ENCODE measurements around the gene FOXP1. TPM values are rescaled to one million over a fixed set of nuclear protein-coding genes. Genes with fewer than 3 reads are reported as not detected.
A peak's percentile ranks its signal among the peaks of the same experiment; 100 is the strongest.

Gene FOXP1
- total RNA-seq, 1 donor from 2014 or later = 107 TPM

DNA sequence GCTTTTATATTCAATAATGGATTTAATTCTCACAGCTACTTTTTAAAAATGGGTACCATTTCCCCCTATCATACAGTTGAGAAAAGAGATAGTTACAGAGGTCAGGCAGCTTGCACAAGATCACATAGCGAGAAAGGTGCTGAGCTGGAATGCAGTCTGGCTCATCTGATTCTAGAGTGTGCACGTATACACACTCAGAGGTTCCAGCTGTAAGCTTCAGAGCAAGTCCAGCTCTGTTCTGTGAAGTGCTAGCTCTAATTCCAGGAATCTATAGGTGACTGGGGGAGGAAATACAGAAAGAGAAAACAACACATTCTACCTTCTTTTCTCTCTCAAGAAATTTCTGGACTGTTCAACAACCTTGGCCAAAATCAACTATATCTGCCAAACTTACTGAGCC, 318.7 kb downstream of the FOXP1 start:
- Histone ChIP-seq H3K79me2 (ENCODE audit: insufficient read depth, low read length) (peaks cover 45% of the 10 kb centered on the region), H3K9ac (ENCODE audit: low read length) (no peak overlapping the region), H3K9me3 (ENCODE audit: insufficient read depth, low read depth, low read length) (no peaks in the 10 kb centered on the region), H2AFZ (ENCODE audit: low read depth, low read length) (no peak overlapping the region), H3K27ac (ENCODE audit: low read depth, low read length) (no peak overlapping the region), H3K4me3 (ENCODE audit: insufficient read depth, low read depth, low read length) (no peak overlapping the region), H3K4me1 (ENCODE audit: insufficient read depth, low read length) (peaks cover 7% of the 10 kb centered on the region), H3K27me3 (ENCODE audit: insufficient read depth, low read length) (no peaks in the 10 kb centered on the region), H4K20me1 (ENCODE audit: insufficient read depth, low read length) (peaks cover 32% of the 10 kb centered on the region), H3K4me2 (ENCODE audit: low read length) (no peak overlapping the region), H3K36me3 (ENCODE audit: insufficient read depth, low read length) (no peaks in the 10 kb centered on the region)
- H3K27me3 Mint-ChIP-seq (ENCODE audit: low read depth, unreplicated experiment) = no peaks in the 10 kb centered on the region
- H3K4me3 Mint-ChIP-seq (ENCODE audit: unreplicated experiment) = no peak overlapping the region
- H3K9me3 Mint-ChIP-seq (ENCODE audit: unreplicated experiment) = peaks cover 2% of the 10 kb centered on the region
- peaks cover 4% of the 10 kb centered on the region for H3K36me3 Mint-ChIP-seq (ENCODE audit: low read depth, unreplicated experiment)
- no peak overlapping the region for H3K27ac Mint-ChIP-seq (ENCODE audit: unreplicated experiment)
- peaks cover 8% of the 10 kb centered on the region for H3K4me1 Mint-ChIP-seq (ENCODE audit: low read depth, unreplicated experiment)
- FAIRE-seq (no peak), DNase-seq (ENCODE audit: low read depth) (no peak)
- TF ChIP-seq CTCF (IDR thresholded peaks at IDR 0.05; ENCODE audit: insufficient read depth, low read depth, low read length) (no peak), EZH2 (IDR thresholded peaks at IDR 0.05; ENCODE audit: insufficient read depth, low read length) (no peak)

- Mint-ChIP-seq H3K36me3 (ENCODE audit: low read depth, unreplicated experiment) (peaks cover 6% of the 10 kb centered on the region), H3K9me3 (ENCODE audit: unreplicated experiment) (peaks cover 2% of the 10 kb centered on the region), H3K27ac (ENCODE audit: unreplicated experiment) (no peak overlapping the region), H3K4me1 (ENCODE audit: low read depth, unreplicated experiment) (peaks cover 29% of the 10 kb centered on the region), H3K27me3 (ENCODE audit: low read depth, unreplicated experiment) (no peaks in the 10 kb centered on the region), H3K4me3 (ENCODE audit: unreplicated experiment) (no peak overlapping the region)
- Histone ChIP-seq H3K79me2 (ENCODE audit: insufficient read depth, low read length) (peaks cover 33% of the 10 kb centered on the region), H3K4me3 (ENCODE audit: insufficient read depth, low read depth, low read length) (no peak overlapping the region), H3K27ac (ENCODE audit: low read depth, low read length) (no peak overlapping the region), H3K4me1 (ENCODE audit: insufficient read depth, low read length) (peaks cover 27% of the 10 kb centered on the region), H3K36me3 (ENCODE audit: insufficient read depth, low read length) (no peaks in the 10 kb centered on the region), H3K9ac (ENCODE audit: low read length) (peak overlapping the region; percentile 2), H3K9me3 (ENCODE audit: insufficient read depth, low read depth, low read length) (no peaks in the 10 kb centered on the region), H3K4me2 (ENCODE audit: low read length) (peak overlapping the region; percentile 7), H2AFZ (ENCODE audit: low read depth, low read length) (no peak overlapping the region), H3K27me3 (ENCODE audit: insufficient read depth, low read length) (no peaks in the 10 kb centered on the region), H4K20me1 (ENCODE audit: insufficient read depth, low read length) (peaks cover 23% of the 10 kb centered on the region)
- DNase-seq (ENCODE audit: low read depth) (no peak), FAIRE-seq (no peak)
- TF ChIP-seq CTCF (IDR thresholded peaks at IDR 0.05; ENCODE audit: insufficient read depth, low read depth, low read length) (no peak), EZH2 (IDR thresholded peaks at IDR 0.05; ENCODE audit: insufficient read depth, low read length) (no peak)
These were observed 320.9 kb downstream of the FOXP1 start for GRCh38 chr3:71262364-71263265.

DNA sequence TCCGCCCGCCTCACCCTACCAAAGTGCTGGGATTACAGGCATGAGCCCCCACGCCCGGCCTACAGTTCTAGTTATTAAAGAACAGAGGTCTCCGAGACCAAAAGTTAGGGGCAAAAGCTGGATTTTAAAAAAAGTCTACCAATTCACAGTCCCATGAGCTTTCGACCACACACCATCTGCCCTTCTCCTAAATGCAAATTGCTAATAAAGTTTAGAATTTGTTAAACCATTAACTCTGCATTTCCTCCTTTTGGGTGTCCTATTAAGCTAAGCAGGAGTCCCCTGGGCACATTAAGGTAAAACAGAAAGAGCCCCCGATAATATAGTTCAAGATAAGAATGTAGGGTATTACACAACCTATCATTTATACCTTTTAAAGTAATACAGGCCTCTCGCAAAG, 322.7 kb downstream of the FOXP1 start:
- Histone ChIP-seq H3K4me2 (ENCODE audit: low read length) (no peak overlapping the region), H3K27ac (ENCODE audit: low read depth, low read length) (no peak overlapping the region), H4K20me1 (ENCODE audit: insufficient read depth, low read length) (peaks cover 21% of the 10 kb centered on the region), H3K4me3 (ENCODE audit: insufficient read depth, low read depth, low read length) (no peak overlapping the region), H3K9me3 (ENCODE audit: insufficient read depth, low read depth, low read length) (no peaks in the 10 kb centered on the region), H2AFZ (ENCODE audit: low read depth, low read length) (no peak overlapping the region), H3K27me3 (ENCODE audit: insufficient read depth, low read length) (no peaks in the 10 kb centered on the region), H3K79me2 (ENCODE audit: insufficient read depth, low read length) (peaks cover 33% of the 10 kb centered on the region), H3K36me3 (ENCODE audit: insufficient read depth, low read length) (peaks cover 2% of the 10 kb centered on the region), H3K4me1 (ENCODE audit: insufficient read depth, low read length) (peaks cover 29% of the 10 kb centered on the region), H3K9ac (ENCODE audit: low read length) (no peak overlapping the region)
- Mint-ChIP-seq H3K4me3 (ENCODE audit: unreplicated experiment) (no peak overlapping the region), H3K36me3 (ENCODE audit: low read depth, unreplicated experiment) (peaks cover 5% of the 10 kb centered on the region), H3K27me3 (ENCODE audit: low read depth, unreplicated experiment) (no peaks in the 10 kb centered on the region), H3K4me1 (ENCODE audit: low read depth, unreplicated experiment) (peaks cover 29% of the 10 kb centered on the region), H3K9me3 (ENCODE audit: unreplicated experiment) (no peaks in the 10 kb centered on the region), H3K27ac (ENCODE audit: unreplicated experiment) (no peak overlapping the region)
- TF ChIP-seq CTCF (IDR thresholded peaks at IDR 0.05; ENCODE audit: insufficient read depth, low read depth, low read length) = no peak
- DNase-seq (ENCODE audit: low read depth) (no peak), FAIRE-seq (no peak)

Data from astrocyte (in vitro differentiated cells and primary cell).